ENCODE results near the gene C2CD3.
"Not testable (repeated sequence)": the region's sequence is repeated elsewhere in the genome, so short reads cannot be mapped to it uniquely, and the experiment has no call there.

Gene C2CD3

GRCh38 chr11:74120260-74121035, 50.4 kb downstream of the C2CD3 start:
- FAIRE-seq = not testable (repeated sequence)

GRCh38 chr11:74116719-74117118, 54.1 kb downstream of the C2CD3 start:
- peak; percentile 100 for FAIRE-seq

GRCh38 chr11:74112877-74113276, 57.9 kb downstream of the C2CD3 start:
- FAIRE-seq = no peak

- FAIRE-seq = no peak
Measured at GRCh38 chr11:74106124-74106523, 64.7 kb downstream of the C2CD3 start.

- FAIRE-seq = no peak
Measured at GRCh38 chr11:74102321-74102720, 68.5 kb downstream of the C2CD3 start.

- FAIRE-seq = no peak
Measured at GRCh38 chr11:74100735-74101134, 70.1 kb downstream of the C2CD3 start.

- no peak for FAIRE-seq
Measured at GRCh38 chr11:74100231-74100630, 70.6 kb downstream of the C2CD3 start.

GRCh38 chr11:74097686-74098237, 73.0 kb downstream of the C2CD3 start:
- FAIRE-seq = no peak

GRCh38 chr11:74094393-74094792, 76.4 kb downstream of the C2CD3 start:
- no peak for FAIRE-seq

- FAIRE-seq = no peak
Measured at GRCh38 chr11:74092425-74092824, 78.4 kb downstream of the C2CD3 start.

GRCh38 chr11:74091549-74091948, 79.3 kb downstream of the C2CD3 start:
- FAIRE-seq = no peak

- no peak for FAIRE-seq
Measured at GRCh38 chr11:74090701-74091100, 80.1 kb downstream of the C2CD3 start.

- no peak for FAIRE-seq
Measured at GRCh38 chr11:74086242-74086884, 84.4 kb downstream of the C2CD3 start.

- no peak for FAIRE-seq
Measured at GRCh38 chr11:74085542-74085892, 85.3 kb downstream of the C2CD3 start.

- FAIRE-seq = no peak
Measured at GRCh38 chr11:74084796-74085541, 85.8 kb downstream of the C2CD3 start.

- not testable (repeated sequence) for FAIRE-seq
Measured at GRCh38 chr11:74083927-74084326, 86.9 kb downstream of the C2CD3 start.

- no peak for FAIRE-seq
Measured at GRCh38 chr11:74081428-74081827, 89.4 kb downstream of the C2CD3 start.

GRCh38 chr11:74077193-74077592, 93.6 kb downstream of the C2CD3 start:
- FAIRE-seq = no peak

GRCh38 chr11:74072721-74073120, 98.1 kb downstream of the C2CD3 start:
- FAIRE-seq = no peak

- FAIRE-seq = no peak
Measured at GRCh38 chr11:74072286-74072685, 98.5 kb downstream of the C2CD3 start.

GRCh38 chr11:74070723-74071492, 99.9 kb downstream of the C2CD3 start:
- no peak for FAIRE-seq
